HG03439 (cell line): ENCODE results near the gene FTO.

Experiments used
- ATAC-seq: cut with Tn5 transposase; IDR thresholded peaks from one replicate; pipeline ENCODE4 v1.9.1; 2021; ENCODE audit warnings: mild to moderate bottlenecking, moderate library complexity; ENCODE audit not compliant: unreplicated experiment

The FTO gene

DNA sequence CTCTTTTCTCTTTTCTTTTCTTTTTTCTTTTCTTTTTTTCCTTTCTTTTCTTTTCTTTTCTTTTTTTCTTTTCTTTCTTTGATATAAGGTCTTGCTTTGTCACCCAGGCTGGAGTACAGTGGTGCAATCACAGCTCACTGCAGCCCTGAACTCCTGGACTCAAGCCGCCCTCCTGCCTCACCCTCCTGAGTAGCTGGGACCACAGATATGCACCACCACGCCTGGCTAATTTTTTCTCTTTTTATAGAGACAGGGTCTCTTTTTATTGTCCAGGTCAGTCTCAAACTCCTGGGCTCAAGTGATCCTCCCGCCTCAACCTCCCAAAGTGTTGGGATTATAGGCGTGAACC, 436.8 kb downstream of the FTO start:
- ATAC-seq = no peak

DNA sequence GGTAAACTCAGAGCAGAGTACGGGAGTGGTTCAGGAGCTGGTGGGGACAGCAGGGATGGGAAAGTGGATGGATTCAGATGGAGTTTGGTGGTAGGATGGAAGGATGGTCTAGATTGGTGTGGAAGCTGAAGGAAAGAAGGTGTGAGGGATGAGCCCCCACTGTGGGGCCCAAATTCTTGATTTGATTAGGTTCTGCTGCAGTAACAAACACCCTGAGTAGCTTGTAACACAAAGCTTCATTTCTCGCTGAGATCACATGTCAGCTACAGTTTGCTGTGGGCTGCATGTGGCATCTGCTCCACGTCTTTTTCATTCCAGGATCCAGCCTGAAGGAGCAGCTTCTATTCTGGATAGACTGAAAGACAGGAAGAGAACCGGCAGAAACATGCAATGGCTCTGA, 438.8 kb downstream of the FTO start:
- no peak for ATAC-seq

DNA sequence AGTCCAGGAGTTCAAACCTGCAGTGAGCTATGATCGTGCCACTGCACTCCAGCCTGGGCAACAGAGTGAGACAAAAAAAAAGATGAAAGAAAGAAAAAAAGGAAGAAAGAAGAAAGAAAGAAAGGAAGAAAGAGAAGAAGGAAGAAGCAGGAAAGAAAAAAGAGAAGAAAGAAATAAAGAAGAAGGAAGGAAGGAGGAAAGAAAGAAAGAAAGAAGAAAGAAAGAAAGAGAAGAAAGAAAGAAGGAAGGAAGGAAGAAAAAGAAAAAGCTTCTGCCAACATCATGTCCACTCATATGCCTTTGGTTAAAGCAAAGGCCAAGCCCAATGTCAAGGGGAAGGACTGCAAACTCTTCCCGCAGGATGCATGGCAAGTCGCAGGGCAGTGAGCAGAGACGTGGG, 439.5 kb downstream of the FTO start:
- no peak for ATAC-seq

DNA sequence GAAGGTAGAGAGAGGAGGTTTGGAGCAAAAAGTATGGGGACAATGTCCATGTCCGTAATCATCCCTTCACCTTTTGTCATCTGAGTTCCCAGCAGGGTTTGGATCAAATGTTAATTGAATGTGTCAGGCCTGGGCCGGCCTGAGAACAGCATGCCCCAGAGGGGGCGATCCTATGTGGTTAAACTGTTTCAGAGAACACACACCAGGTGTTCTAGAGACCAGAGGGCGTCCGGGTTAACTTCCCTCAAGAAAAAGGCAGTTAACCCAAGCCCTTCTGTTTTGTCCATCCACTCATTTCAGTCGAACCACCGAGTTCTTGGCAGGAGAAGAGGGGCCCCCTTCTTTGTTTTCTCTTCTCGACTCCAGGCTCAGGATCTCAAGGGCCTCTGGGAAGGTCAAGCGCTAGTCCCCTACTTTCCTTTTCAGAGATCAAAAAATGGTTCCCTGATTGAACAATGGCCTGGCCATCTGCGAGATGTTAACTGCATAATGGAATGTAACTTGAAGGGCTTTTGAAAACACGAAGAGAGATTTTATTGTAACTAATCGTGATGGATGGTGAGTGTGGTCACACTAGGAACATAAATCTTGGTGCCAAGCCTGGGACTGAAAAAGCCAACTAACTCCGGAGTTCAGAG, 440.1 kb downstream of the FTO start:
- ATAC-seq = no peak

DNA sequence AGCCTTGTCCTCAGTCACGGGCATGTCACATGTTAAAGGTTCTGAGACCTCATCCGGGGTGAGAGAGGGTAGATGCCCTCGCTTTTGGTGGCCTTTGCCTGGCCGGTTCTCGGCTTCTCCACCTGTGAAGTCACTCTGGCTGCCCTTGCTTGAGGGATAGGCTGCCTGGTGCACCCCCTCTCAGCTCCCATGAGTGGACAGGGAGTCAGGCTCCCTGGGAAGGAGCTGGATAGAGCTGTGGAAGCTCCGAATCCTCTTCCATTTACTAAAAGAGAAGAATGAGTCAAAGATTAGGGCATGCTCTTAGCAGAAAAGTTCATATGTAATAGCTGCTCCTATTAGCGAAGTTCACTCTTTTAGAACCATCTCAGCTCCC, 440.6 kb downstream of the FTO start:
- no peak for ATAC-seq

DNA sequence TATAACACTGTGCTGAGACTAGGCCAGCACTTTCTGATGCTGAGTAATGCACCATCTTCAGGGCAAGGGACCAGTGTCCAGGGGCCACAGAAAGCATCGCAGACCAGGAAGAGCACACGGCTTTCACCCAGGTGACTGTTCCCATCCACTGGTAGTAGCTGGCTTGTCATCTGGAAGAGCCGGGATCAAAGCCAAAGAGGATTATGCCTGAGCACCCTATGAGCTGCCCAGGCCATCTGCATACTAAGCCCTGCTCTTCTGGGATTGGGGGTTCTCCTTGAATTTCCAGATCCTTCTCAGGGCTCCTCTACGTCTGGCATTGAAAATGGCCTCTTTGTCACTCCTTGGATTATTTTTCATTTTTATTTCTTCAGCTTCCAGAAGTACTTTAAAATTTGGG, 441.9 kb downstream of the FTO start:
- ATAC-seq = no peak

DNA sequence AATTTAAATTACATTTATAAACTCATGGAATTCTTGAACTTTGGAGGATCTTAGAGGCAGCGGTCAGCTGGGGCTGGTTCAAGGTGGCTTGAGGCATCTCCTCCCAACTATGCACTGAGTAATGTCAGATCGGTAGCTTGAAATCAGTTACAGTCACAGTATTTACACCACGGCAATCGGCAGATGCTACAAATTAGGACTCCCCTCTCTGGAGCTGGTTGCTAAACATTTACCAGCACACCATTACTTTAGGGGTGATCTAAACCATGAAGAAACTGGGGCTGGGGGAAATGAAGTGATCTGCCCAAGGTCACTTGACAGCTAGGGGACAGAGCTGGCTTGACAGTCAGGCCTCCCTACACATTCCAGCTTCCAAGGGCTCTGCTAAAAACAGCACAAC, 445.0 kb downstream of the FTO start:
- ATAC-seq = no peak

DNA sequence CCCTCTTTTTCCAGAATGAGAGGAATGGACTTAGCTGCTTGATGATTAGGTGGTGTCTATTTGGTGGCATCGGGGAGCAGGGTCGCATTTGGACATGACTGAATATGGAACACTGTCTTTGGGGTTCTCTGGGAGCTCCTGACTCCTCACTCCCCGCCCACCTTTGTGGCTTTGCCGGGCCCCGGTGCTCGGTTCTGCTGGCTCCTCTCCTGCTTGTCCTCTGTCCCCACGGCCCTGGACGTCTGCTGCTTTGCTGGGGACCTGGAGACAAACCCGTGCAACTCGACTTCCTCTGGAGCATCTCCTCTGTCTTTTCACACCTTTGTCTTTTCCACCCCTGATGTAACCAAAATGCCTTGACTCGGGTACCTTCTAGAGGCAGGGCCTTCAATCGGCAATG, 446.9 kb downstream of the FTO start:
- no peak for ATAC-seq

DNA sequence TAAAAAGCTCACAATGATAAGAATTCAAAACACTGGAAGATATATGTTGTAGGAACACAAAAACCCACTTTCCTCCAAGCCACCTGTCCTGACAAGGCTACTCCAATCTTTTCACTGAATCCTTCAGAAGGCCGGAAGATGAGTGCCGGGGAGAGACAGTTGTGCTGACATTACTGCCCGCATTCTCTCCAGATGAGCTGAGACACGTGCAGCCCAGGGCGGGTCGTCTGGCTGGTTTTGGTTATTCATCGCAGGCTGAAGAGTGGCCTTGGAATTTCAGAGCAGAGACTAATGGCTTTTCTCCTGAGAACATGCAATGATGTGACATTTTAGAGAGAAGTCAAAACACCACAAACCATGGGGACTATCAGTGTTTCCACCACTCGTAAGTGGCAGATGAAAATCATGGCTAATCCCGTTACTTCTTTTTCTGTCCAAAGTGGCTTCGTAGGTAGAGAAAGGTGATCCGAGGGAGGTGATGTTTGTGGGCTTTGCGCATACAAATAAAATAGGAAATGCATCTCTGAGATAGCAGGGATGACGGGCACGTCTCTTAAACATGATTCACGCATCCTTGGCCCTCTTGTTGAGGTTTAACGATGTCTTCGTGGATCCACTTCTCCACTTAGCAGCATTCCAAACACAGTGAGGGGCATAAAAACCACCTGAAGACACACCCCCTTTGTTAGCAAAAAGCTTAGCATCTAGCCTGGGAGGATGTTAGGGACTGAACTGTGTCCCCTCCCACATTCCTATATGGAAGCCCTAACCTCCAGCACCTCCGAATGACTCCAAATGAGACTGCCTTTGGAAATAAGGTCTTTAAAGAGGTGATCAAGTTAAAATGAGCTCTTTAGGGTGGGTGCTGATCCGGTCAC, 448.6 kb downstream of the FTO start:
- ATAC-seq = no peak

DNA sequence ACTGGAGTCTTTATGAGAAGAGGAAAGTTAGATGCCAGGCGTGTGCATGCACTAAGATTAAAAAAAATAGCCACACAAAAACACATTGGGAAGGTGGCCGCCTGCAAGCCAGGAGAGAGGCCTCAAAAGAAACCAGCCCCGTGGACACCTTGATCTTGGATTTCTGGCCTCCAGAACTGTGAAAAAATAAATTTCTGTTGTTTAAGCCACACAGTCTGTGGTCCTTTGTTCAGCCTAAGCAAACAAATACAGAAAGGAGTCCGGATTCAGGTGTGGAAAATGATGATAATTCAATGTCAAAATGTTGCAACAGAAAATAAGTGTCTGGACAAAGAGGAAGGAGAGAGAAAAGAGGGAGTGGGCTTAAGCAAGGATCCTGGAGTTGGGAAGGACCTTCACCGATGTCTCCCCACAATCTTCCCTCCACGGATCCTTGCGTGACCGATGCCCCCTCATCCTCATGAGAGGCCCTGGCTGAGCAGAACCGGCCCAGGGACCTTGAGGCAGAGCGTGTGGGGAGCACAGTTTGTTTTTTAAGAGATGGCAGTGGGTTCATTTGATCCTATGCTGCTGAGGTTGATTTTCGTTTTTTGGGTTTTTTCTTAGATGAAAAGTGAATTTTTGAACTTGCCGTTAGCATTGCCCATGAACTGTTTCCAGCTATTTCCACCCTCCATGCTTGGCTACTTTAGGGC, 449.4 kb downstream of the FTO start:
- no peak for ATAC-seq

DNA sequence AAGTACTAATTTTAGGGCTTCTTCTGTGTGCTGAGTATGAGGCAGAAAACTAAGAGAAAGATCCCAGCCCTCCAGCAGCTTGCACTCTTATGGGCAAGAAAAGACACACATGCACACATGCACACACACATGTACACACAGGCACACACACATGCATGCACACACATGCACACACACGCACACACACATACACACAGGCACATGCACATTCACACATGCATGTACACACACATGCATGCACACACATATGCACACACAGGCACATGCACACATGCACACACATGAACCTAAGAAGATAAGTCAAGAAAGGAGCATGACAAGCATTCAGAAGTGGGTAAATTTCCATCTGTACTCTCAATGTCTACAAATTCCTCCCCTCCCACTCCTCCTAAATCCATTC, 452.4 kb downstream of the FTO start:
- no peak for ATAC-seq

DNA sequence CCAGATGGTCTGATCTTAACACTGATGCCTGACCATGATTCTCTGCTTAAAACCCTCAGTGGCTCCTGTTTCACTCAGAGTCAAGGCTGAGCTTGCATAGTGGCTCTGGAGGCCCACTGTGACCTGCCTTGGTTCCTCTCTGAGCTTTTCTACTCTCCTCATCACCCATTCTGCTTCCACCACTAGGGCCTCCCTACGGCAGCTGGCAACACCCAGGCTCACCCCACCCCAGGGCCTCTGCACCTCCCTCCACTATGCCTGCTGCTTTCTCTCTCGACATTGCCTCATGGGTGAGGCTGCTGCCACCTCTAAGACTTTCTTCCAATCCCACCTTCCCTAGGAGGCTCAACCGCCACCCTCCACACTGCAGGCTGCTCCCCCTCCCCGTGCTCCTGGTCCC, 455.0 kb downstream of the FTO start:
- ATAC-seq = no peak

DNA sequence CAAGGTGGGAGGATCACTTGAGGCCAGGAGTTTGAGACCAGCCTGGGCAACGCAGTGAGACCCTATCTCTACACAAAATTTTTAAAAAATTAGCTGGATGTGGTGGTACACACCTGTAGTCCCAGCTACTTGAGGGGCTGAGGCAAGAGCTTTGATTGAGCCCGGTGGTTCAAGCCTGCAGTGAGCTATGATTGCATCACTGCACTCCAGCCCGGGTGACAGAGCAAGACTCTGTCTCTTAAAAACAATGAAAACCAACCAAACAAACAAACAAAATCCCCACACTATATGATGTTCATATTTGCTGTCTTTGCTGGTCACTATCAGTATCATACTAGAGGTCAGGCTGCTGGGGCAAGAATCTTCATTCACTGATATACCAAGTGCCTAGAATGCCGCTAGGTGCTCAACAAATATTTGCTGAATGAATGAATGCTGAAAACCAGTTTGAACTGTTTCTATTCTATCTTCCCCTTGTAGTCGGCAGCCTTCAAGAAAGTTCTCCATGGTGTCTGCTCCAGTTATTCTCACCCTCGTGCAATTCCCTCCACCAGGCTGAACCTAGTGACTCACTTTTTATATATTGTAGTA, 455.6 kb downstream of the FTO start:
- no peak for ATAC-seq

DNA sequence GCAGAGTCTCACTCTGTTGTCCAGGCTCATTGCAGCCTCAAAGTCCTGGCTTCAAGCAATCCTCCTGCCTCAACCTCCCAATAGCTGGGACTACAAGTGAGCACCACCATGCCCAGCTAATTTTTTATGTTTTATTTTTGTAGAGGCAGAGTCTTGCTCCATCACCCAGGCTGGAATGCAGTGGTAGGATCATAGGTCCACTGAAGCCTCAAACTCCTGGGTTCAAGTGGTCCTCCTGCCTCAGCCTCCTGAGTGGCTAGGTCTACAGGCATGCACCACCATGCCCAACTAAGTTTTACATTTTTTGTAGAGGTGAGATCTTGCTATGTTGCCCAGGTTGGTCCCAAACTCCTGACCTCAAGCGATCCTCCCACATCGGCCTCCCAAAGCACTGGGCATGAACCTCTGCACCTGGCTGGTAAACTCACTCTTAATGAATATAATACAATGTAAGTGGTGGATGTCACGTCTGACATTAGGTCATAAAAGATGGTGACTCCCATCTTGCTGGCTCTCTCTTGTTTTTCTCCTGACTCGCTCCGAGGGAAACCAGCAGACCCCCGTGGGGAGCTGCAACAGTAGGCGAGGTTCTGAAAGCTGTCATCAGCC, 456.4 kb downstream of the FTO start:
- no peak for ATAC-seq

DNA sequence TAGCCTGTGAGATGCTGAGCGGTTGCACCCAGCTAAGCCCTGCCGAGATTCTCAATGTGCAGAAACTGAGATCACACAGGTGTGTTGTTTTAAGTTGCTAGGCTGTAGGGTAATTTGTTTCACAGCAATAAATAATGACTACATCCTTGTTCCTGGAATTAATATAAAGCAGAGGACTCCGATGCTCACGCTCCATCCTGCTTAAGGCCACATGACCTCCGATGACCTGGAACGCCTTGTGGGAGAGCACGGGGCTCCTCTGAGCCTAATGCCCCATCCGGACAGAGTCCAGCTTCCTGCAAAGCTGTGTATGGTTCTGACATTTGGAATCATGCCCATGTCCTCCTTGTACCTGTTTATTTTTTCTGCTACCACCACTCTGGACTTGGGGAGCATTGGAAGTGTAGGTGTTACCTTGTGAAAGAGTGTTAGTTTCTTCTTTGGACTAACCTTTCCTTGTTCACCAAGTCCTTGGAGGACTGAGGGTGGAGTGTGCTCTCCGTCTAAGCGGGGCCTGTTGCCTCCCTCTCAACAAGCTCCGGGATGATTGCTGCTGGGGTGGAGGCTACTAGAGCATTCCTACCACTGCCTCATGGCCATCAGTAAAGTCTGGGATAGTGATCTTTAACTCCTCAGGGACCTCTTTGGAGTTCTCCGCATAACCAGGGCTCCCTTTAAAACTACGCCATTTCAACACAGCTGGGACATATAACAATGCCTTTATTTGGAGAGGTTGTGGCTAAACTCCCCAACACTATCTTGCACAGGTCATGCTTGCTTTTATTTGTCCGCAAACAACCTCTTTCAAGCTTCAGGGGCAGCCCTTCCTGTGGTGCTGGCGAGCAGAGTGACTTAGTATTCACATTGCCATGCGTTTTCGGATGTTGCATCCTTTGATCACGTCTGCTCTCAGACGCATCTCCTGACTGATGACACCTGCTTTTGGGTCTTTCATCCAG, 457.3 kb downstream of the FTO start:
- ATAC-seq = no peak

DNA sequence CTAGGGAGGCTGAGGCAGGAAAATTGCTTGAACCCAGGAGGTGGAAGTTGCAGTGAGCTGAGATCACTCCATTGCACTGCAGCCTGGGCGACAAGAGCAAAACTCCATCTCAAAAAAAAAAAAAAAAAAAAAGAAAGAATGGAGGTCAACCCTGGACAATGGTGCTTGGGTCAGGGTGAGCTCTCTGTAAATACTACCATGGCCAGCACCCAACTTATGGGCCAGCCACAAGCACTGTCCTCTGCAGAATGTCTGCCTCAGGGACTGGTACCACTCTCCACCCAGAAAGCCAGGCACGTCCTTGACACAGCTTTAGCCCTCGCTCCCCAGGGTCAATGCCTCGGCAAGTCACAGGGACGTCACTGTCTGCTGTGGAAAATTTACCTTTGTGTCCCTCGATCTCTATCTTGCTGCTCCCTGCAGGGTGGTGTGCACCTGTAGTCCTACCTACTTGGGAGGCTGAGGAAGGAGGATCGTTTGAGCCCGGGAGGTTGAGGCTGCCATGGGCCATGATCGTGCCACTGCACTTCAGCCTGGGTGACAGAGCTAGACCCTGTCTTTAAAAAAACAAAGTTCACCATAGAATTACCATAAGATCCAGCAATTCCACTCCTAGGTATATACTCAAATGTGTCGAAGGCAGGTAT, 459.4 kb downstream of the FTO start:
- no peak for ATAC-seq

DNA sequence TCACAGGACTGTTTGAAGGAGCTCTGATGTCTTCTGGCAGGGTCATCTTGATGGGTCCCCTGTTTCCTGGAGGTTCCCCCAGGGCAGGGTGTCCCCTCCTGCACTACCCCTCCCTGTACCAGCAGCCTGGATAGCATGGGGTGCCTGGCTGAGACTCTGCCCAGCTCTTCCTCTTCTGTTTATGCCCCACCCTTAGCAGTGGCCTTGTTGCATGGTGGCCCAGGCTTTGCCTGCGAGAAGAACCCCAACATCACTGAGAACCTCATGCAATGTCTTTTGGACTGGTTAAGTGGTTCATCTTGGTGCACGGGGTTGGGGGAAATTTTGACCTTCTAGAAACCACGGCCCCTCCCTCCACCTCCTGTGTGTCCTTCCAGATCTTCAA, 460.8 kb downstream of the FTO start:
- no peak for ATAC-seq

DNA sequence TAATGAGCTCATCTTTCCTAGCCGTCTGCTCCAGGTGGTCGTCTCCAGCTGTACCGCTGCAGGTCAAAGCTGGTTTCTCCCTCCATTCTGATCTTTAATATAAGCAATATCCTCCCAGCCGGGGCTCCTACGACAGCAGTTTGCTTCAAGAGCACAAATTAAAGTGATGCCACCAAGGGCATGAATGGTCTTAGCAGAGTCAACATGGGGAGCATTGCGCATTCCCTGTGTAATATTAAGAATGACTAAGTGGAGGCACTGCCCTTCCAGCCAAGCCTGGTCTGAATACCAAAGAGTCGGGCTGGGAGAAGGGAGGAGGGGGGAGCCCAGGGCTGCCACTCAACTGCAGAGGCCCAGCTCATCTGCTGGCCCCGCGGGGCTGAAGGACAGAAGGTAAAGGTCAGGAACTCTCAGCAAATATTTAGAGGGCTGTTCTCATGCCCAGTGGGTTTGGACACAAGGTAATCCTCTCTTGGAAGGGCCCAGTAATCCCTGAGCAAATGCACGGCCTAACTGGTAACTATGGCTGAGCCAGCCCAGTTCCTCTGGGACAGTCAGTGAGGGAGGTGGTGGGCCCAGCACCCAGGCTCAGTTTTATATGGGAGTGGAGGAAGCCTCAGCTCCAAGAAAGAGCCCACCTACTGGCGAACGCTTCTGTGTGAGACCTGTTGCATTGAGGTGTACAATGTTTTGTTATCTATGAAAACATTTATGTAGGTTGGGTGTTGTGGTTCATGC, 461.4 kb downstream of the FTO start:
- ATAC-seq = no peak
